H1 (cell line): ENCODE data around the gene PAWR. TPM values are rescaled to one million over a fixed set of nuclear protein-coding genes. Genes with fewer than 3 reads are reported as not detected.
A peak's percentile ranks its signal among the peaks of the same experiment; 100 is the strongest.

Experiments
- CTCF ChIA-PET: fragments of 300-600 bp; sonication (Branson Sonifier 250); formaldehyde crosslinking; loops from one replicate; lab custom pipeline; 2021; ENCODE audit not compliant: partially characterized antibody; lab: Charles Lee
- POLR2A ChIA-PET: fragments of 300-600 bp; sonication (Branson Sonifier 250); formaldehyde crosslinking; loops from one replicate; lab custom pipeline; 2021; ENCODE audit warnings: inconsistent platforms; ENCODE audit not compliant: partially characterized antibody; lab: Charles Lee
- DNase-seq, 2 experiments: peaks; one replicate each; pipeline versions ENCODE4 v3.0.0 to v3.0.0-alpha.2; 2010 to 2022; ENCODE audit warnings: low spot score in 2 of 2, low read depth in 1 of 2, mixed read lengths in 1 of 2
- FAIRE-seq: peaks from 2 replicates; lab custom pipeline; 2011; peaks lifted over from hg19 to GRCh38; lab: Jason Lieb, UNC
- H2AFZ ChIP-seq: 2 replicates; pipeline ENCODE4 v1.8.1; 2012; ENCODE audit warnings: low read length, inconsistent platforms
- H2AK5ac ChIP-seq: 2 replicates; pipeline ENCODE4 v1.6.1; 2013; ENCODE audit warnings: low read depth, low read length
- H2BK120ac ChIP-seq: replicated peaks from 2 replicates; pipeline ENCODE3; 2013; ENCODE audit warnings: low read depth, low read length, inconsistent platforms
- H2BK12ac ChIP-seq: 2 replicates; pipeline ENCODE4 v1.6.1; 2013; ENCODE audit warnings: low read depth, low read length
- H2BK15ac ChIP-seq: 2 replicates; pipeline ENCODE4 v1.6.1; 2013; ENCODE audit warnings: low read length
- H2BK20ac ChIP-seq: 2 replicates; pipeline ENCODE4 v1.6.1; 2013; ENCODE audit warnings: low read length
- H2BK5ac ChIP-seq: 2 replicates; pipeline ENCODE4 v1.6.1; 2013; ENCODE audit warnings: low read depth, low read length
- H3K14ac ChIP-seq: 2 replicates; pipeline ENCODE4 v1.6.1; 2013; ENCODE audit warnings: inconsistent platforms; ENCODE audit not compliant: insufficient read length
- H3K18ac ChIP-seq: 2 replicates; pipeline ENCODE4 v1.6.1; 2013; ENCODE audit warnings: low read length; ENCODE audit errors: extremely low read depth
- H3K23ac ChIP-seq: 2 replicates; pipeline ENCODE4 v1.6.1; 2013; ENCODE audit warnings: inconsistent platforms; ENCODE audit not compliant: insufficient read length
- H3K23me2 ChIP-seq: 2 replicates; pipeline ENCODE4 v1.6.1; 2013; ENCODE audit warnings: low read depth, low read length
- H3K27ac ChIP-seq: 2 replicates; pipeline ENCODE4 v1.6.1; 2011; ENCODE audit warnings: low read depth, low read length, inconsistent platforms
- H3K27me3 ChIP-seq, 4 experiments: replicated peaks in 1 of 4; 1 replicate in 1 of 4; 2 replicates in 3 of 4; pipeline versions ENCODE4 v1.6.1 to v1.8.1; 2011 to 2013; ENCODE audit warnings: low read length in 3 of 4, mild to moderate bottlenecking in 3 of 4, inconsistent platforms in 2 of 4, mixed read lengths in 2 of 4, moderate library complexity in 1 of 4; ENCODE audit not compliant: control insufficient read depth in 3 of 4, insufficient read depth in 3 of 4; ENCODE audit errors: extremely low read depth in 1 of 4
- H3K36me3 ChIP-seq, 4 experiments: 2 replicates each; pipeline versions ENCODE4 v1.6.1 to v1.8.1; 2011 to 2013; ENCODE audit warnings: mild to moderate bottlenecking in 4 of 4, low read length in 3 of 4, moderate library complexity in 2 of 4, control low read depth in 1 of 4, inconsistent platforms in 1 of 4; ENCODE audit not compliant: insufficient read depth in 4 of 4, control insufficient read depth in 2 of 4
- H3K4ac ChIP-seq: replicated peaks from 2 replicates; pipeline ENCODE3; 2013; ENCODE audit warnings: low read length, low read depth, mixed read lengths, inconsistent platforms; ENCODE audit not compliant: insufficient read length
- H3K4me1 ChIP-seq, 4 experiments: replicated peaks in 1 of 4; 1 replicate in 1 of 4; 2 replicates in 3 of 4; pipeline versions ENCODE4 v1.6.1 to v1.8.1; 2011 to 2013; ENCODE audit warnings: low read length in 3 of 4, inconsistent platforms in 2 of 4, mixed read lengths in 1 of 4; ENCODE audit not compliant: insufficient read depth in 4 of 4, control insufficient read depth in 3 of 4
- H3K4me2 ChIP-seq, 2 experiments: 2 replicates each; pipeline versions ENCODE4 v1.6.1 to v1.8.1; 2011 to 2013; ENCODE audit warnings: low read depth in 2 of 2, low read length in 2 of 2, control low read depth in 1 of 2, inconsistent platforms in 1 of 2, mild to moderate bottlenecking in 1 of 2; ENCODE audit not compliant: insufficient read depth in 1 of 2
- H3K4me3 ChIP-seq, 4 experiments: fragments of 200-600, 300-600 bp in 1 of 4; sonication (generic), shearing (Covaris generic), sonication (Bioruptor Twin) in 1 of 4; 2 replicates each; pipeline versions ENCODE4 v1.5.1 to v1.8.1; 2011 to 2016; ENCODE audit warnings: low read length in 4 of 4, low read depth in 3 of 4, control low read depth in 2 of 4, inconsistent platforms in 2 of 4, mild to moderate bottlenecking in 2 of 4, mixed read lengths in 1 of 4, moderate library complexity in 1 of 4; ENCODE audit not compliant: insufficient read depth in 2 of 4; ENCODE audit errors: extremely low read depth in 1 of 4
- H3K56ac ChIP-seq: replicated peaks from 2 replicates; pipeline ENCODE3; 2013; ENCODE audit warnings: low read depth, mild to moderate bottlenecking, mixed read lengths, low read length, inconsistent platforms; ENCODE audit not compliant: insufficient read length
- H3K79me1 ChIP-seq: 2 replicates; pipeline ENCODE4 v1.6.1; 2013; ENCODE audit warnings: low read depth, low read length, control low read depth
- H3K79me2 ChIP-seq, 2 experiments: 2 replicates each; pipeline versions ENCODE4 v1.6.1 to v1.8.1; 2012 to 2013; ENCODE audit warnings: low read length in 2 of 2, mild to moderate bottlenecking in 2 of 2, inconsistent platforms in 1 of 2; ENCODE audit not compliant: insufficient read depth in 2 of 2, control insufficient read depth in 1 of 2
- H3K9ac ChIP-seq, 4 experiments: replicated peaks in 1 of 4; 1 replicate in 1 of 4; 2 replicates in 3 of 4; pipeline versions ENCODE4 v1.6.1 to v1.8.1; 2011 to 2013; ENCODE audit warnings: low read depth in 3 of 4, low read length in 3 of 4, control low read depth in 2 of 4, mild to moderate bottlenecking in 2 of 4, moderate library complexity in 2 of 4, inconsistent platforms in 1 of 4; ENCODE audit errors: extremely low read depth in 1 of 4
- H3K9me3 ChIP-seq, 2 experiments: 2 replicates each; pipeline versions ENCODE4 v1.6.1 to v1.8.1; 2012 to 2013; ENCODE audit warnings: mild to moderate bottlenecking in 2 of 2, moderate library complexity in 2 of 2, control low read depth in 1 of 2, inconsistent platforms in 1 of 2, low read depth in 1 of 2, low read length in 1 of 2, mixed read lengths in 1 of 2; ENCODE audit not compliant: insufficient read depth in 2 of 2
- H4K20me1 ChIP-seq, 2 experiments: replicated peaks in 1 of 2; 2 replicates each; pipeline versions ENCODE3 to v1.8.1; 2011 to 2013; ENCODE audit warnings: inconsistent platforms in 2 of 2, low read length in 2 of 2, mild to moderate bottlenecking in 1 of 2; ENCODE audit not compliant: insufficient read depth in 2 of 2, control insufficient read depth in 1 of 2
- H4K5ac ChIP-seq: 2 replicates; pipeline ENCODE4 v1.6.1; 2013; ENCODE audit warnings: low read length, low read depth, mixed read lengths, inconsistent platforms; ENCODE audit not compliant: insufficient read length
- H4K8ac ChIP-seq: 2 replicates; pipeline ENCODE4 v1.8.0; 2013; ENCODE audit warnings: mild to moderate bottlenecking, moderate library complexity, low read length, inconsistent platforms; ENCODE audit not compliant: insufficient read depth; ENCODE audit errors: extremely low read depth
- H4K91ac ChIP-seq: replicated peaks from 2 replicates; pipeline ENCODE3; 2013; ENCODE audit warnings: low read length, mixed read lengths, inconsistent platforms; ENCODE audit not compliant: insufficient read length
- POLR2A ChIP-seq, 2 experiments: IDR thresholded peaks; 1 replicate in 1 of 2; 2 replicates in 1 of 2; pipeline ENCODE4 v1.6.1; 2011; ENCODE audit warnings: low read depth in 2 of 2, low read length in 2 of 2, mild to moderate bottlenecking in 2 of 2; ENCODE audit errors: control extremely low read depth in 1 of 2
- SP1 ChIP-seq: IDR thresholded peaks from 2 replicates; pipeline ENCODE4 v1.6.1; 2011; ENCODE audit warnings: low read depth, low read length
- SP4 ChIP-seq: IDR thresholded peaks from 2 replicates; pipeline ENCODE4 v1.6.1; 2012; ENCODE audit warnings: low read length, inconsistent platforms
- TCF12 ChIP-seq: IDR thresholded peaks from 2 replicates; pipeline ENCODE4 v1.6.1; 2011; ENCODE audit warnings: low read depth, mild to moderate bottlenecking, low read length
- WGBS, 2 experiments: shearing (Covaris generic) in 1 of 2; methylation state at CpG; one replicate each; pipeline versions ENCODE4 v1.1.6 to v1.1.7; 2013 to 2015; ENCODE audit warnings: low lambda C conversion rate in 2 of 2, mixed read lengths in 2 of 2, inconsistent platforms in 1 of 2, low coverage in 1 of 2, missing lambda C conversion rate in 1 of 2; ENCODE audit not compliant: insufficient replicate concordance in 2 of 2, insufficient coverage in 1 of 2, insufficient read length in 1 of 2; ENCODE audit errors: extremely low coverage in 1 of 2, missing lambda C conversion rate in 1 of 2; 5-methylcytosine and 5-hydroxymethylcytosine counted together
- polyA plus RNA-seq, 7 experiments: library from polyadenylated mRNA; depleted of rRNA in 3 of 7; stranded (reverse) in 5 of 7; unstranded in 2 of 7; fragments of >200 nt in 5 of 7; fragments of 200-250 nt in 2 of 7; gene quantifications; 1 replicate in 5 of 7; 2 replicates in 1 of 7; 4 replicates in 1 of 7; pipeline versions ENCODE4 v1.2.1 to v1.2.3, GENCODE V29; 2011 to 2013; ENCODE audit warnings: missing spikeins in 2 of 7, mixed read lengths in 2 of 7
- total RNA-seq: library from RNA; stranded (reverse); fragmentation: NEBNext Ultra II Directional; extraction: Animal tissue kit (Norgen Biotek cat#: 25700); gene quantifications from 2 replicates; pipeline ENCODE4 v1.2.1, GENCODE V29; 2021

The PAWR gene
- total and polyA plus RNA-seq, 2 of the 8 experiments (the other 6 are each of a cell fraction or from before 2014, with no cell fraction given), result 28.3 to 327 TPM

DNA sequence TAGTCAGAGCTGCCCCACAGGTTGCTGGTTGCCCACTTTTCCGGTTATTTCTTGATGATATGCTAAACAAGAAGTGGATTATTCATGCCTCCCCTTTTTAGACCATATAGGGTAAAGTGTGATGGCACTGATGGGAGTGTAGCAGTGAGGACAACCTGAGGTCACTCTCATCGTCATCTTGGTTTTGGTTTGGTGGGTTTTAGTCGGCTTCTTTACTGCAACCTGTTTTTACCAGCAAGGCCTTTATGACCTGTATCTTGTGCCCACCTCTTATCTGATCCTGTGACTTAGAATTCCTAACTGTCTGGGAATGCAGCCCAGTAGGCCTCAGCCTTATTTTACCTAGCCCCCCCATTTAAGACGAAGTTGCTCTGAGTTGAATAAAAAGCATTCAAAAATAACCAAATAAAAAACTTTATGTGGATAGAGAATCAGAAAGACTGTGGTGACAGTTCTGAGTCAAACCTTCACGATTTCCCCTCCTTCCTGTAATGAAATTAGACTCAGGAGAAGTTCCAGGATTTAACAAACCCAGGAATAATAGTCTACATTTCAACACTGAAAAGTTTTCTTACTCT, 144.2 kb downstream of the PAWR start:
- H3K14ac ChIP-seq, result no peak overlapping the region
- H2AFZ ChIP-seq, result no peak overlapping the region
- H3K79me2 ChIP-seq, result no peaks in the 10 kb centered on the region
- H3K23ac ChIP-seq, result peak overlapping the region; percentile 60
- H2BK20ac ChIP-seq, result peak overlapping the region; percentile 88
- no peaks in the 10 kb centered on the region for H3K9me3 ChIP-seq
- H3K4me1 ChIP-seq, result peaks cover 13 to 21% (median 16%) of the 10 kb centered on the region in 4 experiments; a peak in 4 of 7 replicates
- H3K23me2 ChIP-seq, result no peaks in the 10 kb centered on the region; the same call in 1 of the 2 replicates
- no peak overlapping the region for H2BK15ac ChIP-seq
- peak overlapping the region in 1 of 4 experiments; percentile 34; a peak in 1 of 8 replicates for H3K4me3 ChIP-seq
- no peaks in the 10 kb centered on the region for H4K20me1 ChIP-seq
- H3K9ac ChIP-seq, result peak overlapping the region in 3 of 4 experiments; percentile 9 to 60 (median 17); a peak in 3 of 7 replicates
- peak overlapping the region; percentile 93 for H4K5ac ChIP-seq
- no peaks in the 10 kb centered on the region for H3K27me3 ChIP-seq
- ChIA-PET POLR2A (interaction anchor here (0.8 to 2.0 kb wide), 16 partner anchors 8 to 239 kb away, joined by 3 to 11 read pairs (median 4); partner anchors contain the start of gene PAWR), CTCF (interaction anchor here (0.8 to 2.1 kb wide), 9 partner anchors 11 to 235 kb away, joined by 3 to 12 read pairs (median 4); no protein-coding TSS in a partner anchor)
- H3K27ac ChIP-seq, result peak overlapping the region; percentile 90
- no peak overlapping the region for H4K8ac ChIP-seq
- H2BK120ac ChIP-seq, result peak overlapping the region; percentile 100
- 63% methylated on average over 5 of the region's 5 CpGs; no CpG with 5 or more reads in 1 of the 2 experiments for WGBS, 2 experiments
- H3K36me3 ChIP-seq, result no peaks in the 10 kb centered on the region; a peak in 1 of 8 replicates
- peak overlapping the region; percentile 33 for H3K4ac ChIP-seq
- DNase-seq, result no peak
- H3K18ac ChIP-seq, result peak overlapping the region; percentile 93
- H2AK5ac ChIP-seq, result peak overlapping the region; percentile 91; the same call in 1 of the 2 replicates
- no peak for FAIRE-seq
- H3K79me1 ChIP-seq, result no peaks in the 10 kb centered on the region
- H2BK12ac ChIP-seq, result peak overlapping the region; percentile 95; the same call in 1 of the 2 replicates
- peak overlapping the region in 1 of 2 experiments; percentile 32; a peak in 2 of 4 replicates for H3K4me2 ChIP-seq
- peak overlapping the region; percentile 94 for H4K91ac ChIP-seq
- peak overlapping the region; percentile 94 for H2BK5ac ChIP-seq
- H3K56ac ChIP-seq, result peak overlapping the region; percentile 56
- TF ChIP-seq POLR2A (IDR thresholded peaks at IDR 0.05; ENCODE audit: control extremely low read depth in 1 of 2, low read depth in 2 of 2, low read length in 2 of 2) (peak in 1 of 2 experiments; percentile 73; a peak in 1 of 3 replicates), SP1 (no peak), TCF12 (no peak), SP4 (no peak)
